NCI-H146 treated with DMSO at 0.1 percent for 48 hours (cell line): ENCODE measurements around the gene LMO1.

ENCODE experiments used
- DNase-seq: peaks from one replicate; lab custom pipeline; 2025; ENCODE audit not compliant: unreplicated experiment; lab: John Stamatoyannopoulos, UW

The LMO1 gene

DNA sequence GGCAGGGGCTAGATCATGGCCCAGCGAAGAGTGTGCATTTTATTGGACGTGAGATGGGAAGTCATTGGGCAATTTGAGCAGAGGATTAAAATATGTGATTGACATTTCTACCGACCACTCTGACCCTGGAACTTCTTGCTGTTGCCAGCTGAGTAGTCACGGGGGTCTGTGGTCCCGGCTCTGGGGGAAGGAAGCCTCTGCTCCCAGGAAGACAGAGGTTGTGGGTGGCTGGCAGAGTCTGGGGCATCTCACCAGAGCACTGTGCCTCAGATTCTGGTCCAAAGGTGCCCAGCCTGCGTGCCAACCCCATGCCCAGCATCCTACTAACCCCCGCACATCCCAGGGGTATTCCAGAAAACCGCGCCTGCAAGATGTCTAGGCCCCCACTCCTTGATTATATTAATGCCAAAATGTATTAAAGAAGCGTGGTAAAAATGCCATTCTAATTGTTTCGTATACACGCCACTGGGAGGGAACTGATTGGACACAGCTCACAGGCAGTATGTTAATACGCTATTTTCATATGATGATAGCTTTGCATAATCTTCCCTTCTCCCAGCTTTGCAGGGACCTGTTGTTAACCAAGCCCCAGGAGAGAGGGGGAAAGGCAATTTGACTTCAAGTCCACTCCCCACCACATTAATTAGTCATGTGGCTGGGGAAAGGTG, 25.3 kb upstream of the LMO1 start:
- DNase-seq = no peak

DNA sequence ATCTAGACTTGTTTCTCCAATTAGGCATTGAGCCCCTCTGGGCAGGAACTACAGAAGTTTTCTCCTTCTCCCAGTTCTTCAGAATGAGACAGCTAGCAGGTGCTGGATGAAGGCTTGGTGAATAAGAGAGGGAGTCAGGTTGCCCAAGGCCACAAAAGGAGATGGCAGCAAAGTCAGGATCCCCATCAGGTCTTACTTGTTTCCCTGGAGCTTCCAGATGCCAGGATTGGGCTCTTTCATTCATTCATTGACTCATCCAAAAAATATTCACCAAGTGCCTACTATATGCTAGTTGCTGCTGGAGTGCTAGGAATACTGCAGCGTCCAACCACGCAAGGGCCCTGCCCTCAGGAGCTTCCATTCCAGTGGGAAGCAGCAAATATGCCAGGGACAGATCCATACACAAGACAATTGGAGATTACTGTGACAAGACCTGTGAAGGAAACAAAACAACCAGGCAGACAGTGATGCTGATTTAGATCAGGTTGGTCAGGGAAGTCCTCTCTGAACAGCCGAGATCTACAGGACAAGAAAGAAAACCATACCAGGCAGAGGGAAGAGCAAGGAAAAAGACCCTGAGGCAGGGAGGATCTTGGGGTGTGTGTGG, 24.6 kb upstream of the LMO1 start:
- no peak for DNase-seq

DNA sequence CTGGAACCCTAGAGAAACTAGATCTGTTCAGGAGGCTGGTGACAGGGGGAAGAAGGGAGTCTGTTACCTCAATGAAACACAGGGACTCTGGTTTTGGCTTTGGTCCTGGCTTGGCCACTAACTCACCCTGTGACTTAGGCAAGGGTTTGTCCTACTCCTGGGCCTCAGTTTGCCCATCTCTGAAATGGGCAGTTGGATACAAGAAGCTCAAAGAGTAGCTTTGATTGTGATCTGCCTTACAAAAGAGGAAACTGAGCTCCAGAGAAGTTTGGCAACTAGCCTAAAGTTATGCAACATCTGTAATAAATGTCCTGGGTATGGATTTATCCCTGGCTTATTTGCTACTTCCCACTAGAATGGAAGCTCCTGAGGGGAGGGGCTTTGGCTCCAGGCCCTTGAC, 24.0 kb upstream of the LMO1 start:
- no peak for DNase-seq

DNA sequence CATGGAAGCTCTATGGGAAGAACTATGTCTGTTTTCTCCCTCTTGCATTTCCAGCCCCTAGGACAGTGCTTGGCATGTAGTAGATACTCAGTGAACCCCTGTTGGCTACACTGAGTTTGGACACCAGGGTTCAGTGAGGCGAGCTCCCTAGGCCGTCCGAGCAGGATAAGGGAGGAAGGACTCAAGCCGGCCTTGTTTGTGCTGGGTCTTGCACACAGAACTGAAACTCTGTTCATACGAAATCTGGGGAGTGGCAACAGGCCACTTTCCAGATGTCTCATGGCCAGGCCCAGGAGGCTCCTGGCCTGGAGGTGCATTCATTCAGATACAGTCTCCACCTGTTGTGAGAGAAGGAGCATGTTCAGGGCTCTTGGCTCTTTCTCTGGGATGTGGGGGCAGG, 23.6 kb upstream of the LMO1 start:
- DNase-seq = no peak

DNA sequence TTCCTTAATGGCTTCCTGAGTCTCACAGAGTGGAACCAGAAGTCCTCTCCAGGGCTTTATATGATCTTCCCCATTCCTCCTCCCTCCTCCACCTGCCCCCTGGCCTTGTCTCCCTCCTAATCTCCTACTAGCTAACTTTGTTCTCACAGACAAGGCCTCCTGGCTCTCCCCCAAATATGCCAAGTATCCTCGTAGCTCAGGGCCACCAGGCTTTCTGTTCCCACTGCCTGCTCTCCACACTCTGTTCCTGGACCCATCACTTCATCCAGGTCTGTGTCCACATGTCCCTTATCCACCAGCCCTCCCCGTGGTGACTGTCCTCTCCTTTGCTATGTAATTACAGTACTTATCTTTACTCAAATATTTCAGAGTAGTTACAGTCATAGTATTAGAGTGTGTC, 23.2 kb upstream of the LMO1 start:
- no peak for DNase-seq

DNA sequence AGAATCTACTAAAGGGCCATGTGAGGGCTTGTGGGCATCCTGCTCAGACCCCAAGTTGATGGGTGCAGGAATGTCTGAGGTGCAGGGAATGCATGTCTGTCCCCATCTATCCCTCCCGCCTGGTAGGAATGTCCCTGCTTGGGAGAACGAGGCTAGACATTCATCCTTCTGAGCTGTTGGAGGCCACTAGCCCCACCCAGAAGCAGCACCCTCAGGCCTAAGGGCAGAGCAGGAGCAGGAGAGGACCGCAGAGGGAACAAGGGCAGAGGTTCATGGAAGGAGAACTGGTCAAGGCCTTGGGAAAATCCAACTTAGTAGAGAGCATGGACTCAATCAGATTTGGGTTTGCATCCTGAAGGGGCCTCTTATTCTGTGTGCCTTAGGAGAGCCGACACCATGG, 22.1 kb upstream of the LMO1 start:
- DNase-seq = no peak

DNA sequence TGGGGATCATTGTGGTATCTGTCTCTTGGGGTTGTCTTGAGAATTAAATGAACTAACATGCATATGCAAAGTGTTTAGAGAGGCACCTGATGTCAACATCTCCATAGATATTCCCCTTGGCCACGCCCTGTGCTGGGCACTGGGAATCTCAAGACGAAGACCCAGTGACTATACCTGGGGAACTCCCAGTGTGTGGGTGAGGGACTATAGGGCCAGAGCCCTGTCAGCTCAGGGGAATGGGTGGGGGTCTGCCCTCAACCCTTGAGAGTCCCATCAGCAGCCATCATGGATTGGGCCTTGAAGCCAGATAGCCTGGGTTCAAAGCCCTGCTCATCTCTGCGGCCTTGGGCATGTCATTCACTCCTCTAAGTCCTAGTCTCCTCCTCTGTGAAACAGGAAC, 21.6 kb upstream of the LMO1 start:
- DNase-seq = no peak

DNA sequence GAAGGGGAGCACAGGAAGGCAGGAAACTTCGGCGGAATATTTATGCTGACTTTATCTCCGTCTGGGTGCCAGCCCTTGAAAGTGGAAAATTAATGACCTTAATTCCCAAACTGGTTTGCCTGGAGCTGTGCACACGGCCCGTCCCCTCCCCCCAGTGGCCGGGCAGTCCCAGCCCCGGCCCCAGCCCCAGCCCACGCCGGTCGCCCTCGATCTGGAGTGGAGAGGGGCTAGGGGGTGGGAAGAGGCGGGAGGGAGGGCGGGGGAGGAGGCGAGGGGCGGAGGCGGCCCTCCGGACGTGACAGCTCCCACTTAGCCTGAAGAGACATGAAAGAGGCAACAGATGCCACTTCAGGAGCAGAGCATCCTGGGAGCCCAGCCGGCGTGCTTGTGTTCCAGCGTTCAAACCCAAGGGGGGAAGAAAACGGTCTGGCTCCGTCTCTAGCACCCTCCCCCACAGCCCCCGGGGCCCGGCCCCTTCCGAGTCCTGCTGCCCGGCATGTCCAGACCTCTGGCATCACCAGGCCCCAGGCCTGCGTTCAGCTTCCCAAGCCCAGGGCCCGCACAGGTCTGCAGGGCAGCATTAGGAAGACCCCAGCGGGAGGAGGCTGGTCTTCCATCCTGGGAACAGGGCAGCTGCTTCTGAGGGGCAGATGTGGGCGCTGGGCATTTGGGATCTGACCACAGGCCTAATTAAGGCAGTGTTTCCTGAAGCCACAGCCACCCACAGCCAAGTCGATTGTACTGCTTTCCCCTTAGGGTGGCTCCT, 20.0 kb upstream of the LMO1 start:
- DNase-seq = no peak

DNA sequence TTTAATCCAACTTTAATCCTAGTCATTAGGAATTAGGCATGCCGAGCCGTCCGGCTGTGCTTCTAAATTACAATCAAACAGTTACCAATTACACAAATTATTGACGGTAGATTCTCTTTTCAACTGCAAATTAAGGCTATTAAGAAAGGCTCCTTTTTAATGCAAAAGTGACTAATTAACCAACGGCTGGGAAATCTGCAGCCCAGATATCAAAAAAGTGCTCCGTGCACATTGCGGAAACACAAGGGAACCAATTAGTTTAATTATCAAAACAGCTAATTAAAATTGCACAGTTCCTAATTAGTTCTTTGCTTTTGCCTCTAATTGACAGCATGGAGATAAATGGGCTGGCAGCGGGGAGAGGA, 19.4 kb upstream of the LMO1 start:
- no peak for DNase-seq

DNA sequence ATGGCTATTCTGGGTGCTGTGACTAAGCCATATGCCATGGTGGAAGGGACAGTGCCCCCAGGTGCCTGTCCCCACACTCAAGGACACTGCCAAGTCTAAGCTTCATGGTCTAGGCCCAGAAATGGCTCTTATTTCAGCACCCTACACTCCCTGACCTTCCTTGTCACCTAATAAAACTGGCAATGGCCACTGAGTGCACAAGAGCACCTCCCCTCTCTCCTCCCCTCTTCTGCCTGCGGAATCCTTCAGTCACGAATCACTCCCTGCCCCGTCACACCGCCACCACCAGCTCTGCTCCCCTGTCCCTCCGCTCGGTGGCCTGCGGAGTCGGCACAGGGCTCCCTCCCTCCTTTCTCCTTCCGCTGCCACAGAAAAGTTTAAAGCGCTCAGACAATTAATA, 19.0 kb upstream of the LMO1 start:
- peak; percentile 21 for DNase-seq

DNA sequence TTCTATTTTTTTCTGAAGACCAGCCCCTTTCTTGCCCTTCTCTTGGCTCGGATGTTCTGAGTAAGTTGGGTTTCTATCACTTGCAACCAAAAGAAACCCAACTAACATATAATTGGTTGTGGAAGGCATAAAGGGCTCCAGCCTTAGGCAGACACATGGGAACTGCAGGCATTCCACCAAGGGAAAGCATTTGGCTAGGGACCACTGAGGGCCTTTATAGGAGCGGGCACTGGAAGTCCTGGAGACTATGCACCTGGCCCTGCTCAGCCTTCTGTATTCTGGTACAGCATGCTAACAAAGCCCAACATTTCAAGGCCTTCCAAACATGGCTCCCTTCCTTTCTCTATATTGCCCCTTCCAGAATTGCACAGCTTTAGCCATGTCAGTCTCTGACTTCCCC, 17.6 kb upstream of the LMO1 start:
- DNase-seq = no peak

DNA sequence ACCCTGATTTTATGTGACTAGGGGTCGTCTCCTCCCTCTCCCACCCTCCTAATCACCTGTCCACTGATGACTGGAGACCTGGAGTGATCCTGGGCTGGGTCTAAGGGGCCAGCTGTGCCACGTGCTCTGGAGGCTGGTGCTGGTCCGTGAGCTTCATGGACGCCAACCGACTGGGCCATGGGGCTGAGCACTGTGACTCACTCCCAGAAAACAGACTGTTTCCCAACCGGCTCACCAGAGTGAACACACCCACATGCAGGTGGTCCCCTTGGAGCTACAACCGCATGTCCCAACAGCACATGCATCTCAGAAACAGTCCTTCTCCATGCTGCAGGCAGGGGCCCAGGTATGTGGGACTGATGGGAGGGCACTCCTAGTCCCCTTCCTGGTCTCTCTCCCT, 14.0 kb upstream of the LMO1 start:
- DNase-seq = no peak

DNA sequence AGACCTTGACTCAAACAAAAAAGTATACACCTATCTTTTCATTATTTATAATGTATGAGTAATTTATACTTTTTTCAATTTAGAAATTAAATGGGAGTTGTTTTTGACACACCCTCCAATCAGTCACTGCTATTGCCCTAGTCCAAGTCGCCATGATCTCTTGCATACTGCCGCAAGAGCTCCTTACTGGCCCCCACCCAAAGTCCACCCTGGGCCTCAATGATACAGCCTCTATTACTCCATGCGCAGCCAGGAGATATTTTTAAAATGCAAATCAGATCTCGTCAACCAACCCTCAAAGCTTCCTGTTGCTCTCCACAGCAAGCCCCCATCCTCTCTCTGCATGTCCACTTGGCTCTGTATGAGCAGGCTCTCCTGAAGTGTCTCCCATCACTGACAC, 12.8 kb upstream of the LMO1 start:
- DNase-seq = no peak

DNA sequence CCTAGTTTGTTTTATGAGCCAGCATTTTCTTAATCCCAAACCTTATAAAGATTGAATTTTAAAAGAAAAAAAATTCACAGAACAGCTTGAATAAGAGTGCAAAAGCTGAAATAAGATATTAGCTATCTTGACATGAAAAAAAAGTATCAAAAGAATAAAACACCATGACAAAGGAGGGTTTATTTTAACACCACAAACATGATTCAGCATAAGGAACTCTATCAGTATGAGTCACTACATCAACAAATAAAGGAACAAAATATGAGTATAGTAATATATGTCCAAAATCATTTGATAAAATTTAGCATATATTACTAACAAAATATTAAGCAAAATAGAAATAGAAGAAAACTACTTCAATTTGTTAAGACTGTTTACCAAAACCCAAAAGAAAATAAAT, 9.6 kb upstream of the LMO1 start:
- no peak for DNase-seq

DNA sequence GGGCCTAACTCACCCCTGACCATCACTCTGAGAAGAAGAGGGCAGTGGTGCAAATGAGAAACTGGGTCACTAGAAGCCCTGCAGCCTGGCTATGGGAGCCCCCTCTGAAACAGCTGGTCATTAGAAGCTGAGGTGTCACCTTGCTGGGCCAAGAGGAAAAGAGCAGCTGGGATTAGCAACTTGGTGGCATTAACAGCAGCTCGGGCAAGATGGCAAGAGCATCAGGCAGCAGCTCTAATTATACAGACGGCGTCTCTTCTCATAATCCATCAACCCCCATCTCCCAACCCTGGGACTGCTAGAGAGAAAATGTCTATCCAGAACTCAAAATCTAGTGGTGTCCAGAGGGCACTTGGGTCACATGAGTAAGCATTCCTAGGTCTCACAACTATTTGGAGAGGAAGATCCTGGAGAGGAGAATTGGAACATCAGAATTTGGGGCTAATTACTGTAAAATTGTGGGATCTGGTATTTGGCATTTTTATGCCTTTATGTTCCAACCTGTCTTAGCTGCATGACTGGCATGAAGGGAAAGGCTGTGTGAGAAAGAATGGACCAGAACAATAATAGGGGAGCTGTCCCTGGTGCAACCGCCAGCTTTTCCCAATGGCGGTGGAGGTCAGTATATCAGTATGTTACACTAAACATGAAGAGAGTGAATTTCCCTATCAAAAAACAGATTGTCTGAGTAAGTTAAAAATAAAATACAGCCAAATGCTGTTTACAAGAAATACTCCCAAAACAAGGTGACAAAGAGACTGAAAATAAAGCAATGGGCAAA, 7.6 kb upstream of the LMO1 start:
- no peak for DNase-seq

DNA sequence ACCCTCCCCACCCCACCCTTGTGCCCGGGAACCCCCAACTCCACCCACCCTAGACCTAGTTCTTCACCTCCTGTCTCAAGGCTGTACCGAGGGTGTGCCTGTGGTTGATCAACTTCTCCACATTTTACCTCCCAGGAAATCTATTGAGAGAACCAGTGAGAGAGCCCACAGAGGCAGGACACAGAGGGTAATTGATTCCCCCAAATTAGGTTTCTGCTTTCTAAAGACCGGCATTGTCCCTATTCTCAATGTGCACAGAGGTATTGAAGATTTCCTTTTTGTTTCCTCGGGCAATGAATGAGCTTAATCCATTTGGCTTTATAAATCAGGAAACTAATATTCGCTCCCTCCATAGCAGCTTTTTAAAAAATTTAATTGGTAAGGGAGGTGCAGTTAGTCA, 6.0 kb upstream of the LMO1 start:
- no peak for DNase-seq

DNA sequence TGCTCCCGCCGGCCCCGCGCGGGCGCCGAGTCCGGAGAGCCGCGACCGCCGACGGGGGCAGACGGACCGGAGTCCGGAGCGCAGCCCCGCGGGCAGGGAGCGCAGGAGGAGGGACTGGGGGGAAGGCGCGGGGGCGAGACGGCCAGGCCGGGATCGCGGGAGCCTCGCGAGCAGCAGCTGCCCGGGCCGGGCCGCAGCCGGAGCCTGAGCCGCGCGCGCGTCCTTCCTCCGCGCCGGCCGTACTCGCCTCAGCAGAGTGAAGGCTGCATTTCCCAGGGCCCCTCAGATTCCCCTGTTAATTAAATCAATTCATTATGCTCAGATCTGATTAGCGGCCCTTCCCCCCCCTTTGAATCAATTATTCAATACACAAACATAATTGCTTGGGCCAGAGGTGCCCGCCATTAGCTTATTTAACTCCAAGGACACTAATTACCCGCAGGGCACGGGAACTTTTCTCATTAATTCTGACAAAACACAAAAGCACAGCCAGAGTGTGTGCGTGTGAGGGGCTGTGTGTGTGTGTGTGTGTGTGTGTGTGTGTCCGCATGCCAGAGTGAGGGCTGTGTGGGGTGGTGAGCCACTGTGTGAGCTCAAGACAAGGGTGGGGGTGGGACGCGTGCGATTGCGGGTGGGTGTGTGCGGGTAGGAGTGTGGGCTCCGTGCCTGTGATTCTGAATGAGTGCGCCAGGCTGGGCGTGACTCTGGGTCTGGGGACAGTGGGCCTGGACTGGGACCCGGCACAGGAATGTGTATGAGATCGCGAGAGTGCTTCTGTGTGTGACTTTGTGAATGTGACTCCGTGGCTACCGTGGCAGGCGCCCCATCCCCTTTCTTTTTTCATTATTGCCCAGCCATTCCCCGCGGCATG, 5.1 kb upstream of the LMO1 start:
- DNase-seq = peak; percentile 28

DNA sequence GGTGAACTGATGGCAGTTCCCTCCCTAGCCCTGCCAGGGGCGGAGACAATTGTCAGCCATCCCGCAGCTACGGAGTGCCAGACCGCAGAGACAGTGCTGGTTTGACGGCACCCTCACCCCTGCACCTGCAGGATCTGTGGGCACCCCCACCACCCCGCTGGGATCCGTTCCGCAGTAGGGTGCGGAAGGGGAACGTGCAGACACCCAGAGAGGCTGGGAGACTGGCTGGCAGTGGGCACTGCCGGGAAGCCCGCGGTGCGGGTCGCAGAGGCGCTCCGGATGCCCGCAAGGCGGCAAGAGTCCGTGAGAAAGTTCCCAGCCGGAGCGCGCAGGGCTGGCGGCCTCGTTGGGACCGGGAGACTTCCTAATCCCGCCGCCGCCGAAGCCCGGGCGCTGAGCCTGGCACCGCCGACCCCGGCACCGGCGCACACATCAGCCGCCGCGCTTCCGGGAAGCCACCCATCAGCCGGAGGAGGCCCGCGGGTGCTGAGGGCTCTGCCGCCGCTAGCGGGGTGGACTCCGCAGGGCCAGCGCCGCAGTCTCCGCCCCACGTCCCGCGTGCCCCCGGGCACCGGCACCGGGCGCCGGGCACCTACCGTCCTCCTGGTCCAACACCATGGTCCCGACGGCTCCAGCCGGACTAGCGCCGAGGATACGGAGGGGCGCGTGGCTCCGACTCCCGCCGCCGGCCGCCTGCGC, 4.3 kb upstream of the LMO1 start:
- no peak for DNase-seq

DNA sequence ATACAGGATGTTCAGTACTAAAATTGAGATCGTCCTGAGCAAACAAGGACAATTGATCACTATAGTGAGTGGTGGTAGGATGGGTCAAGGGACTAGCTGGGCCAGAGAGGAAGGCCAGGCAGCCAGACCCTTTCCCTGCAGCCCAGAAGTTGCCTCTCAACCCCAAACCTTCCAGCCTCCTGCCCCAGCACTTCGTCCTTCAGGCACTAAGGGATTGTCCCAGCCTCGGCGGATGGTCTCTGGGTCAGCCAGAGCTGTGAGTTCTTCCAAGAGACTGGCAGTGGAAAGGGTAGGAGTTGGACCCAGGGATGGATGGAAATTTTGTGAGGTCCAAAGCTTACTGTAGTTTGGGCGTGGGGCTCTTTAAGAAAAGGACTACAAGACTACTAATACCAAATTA, 3.6 kb upstream of the LMO1 start:
- DNase-seq = no peak
